Omental fat pad (tissue), 4 donors: Measurements from ENCODE around the gene IL1RAPL1. TPM values are rescaled to one million over a fixed set of nuclear protein-coding genes. Genes with fewer than 3 reads are reported as not detected.

ENCODE experiments used
- ATAC-seq: fragments of 150-250 bp; one replicate; pipeline ENCODE4 v1.9.1; 2016; ENCODE audit warnings: mild to moderate bottlenecking, moderate library complexity; ENCODE audit not compliant: low FRiP score
- DNase-seq: peaks from one replicate; pipeline ENCODE4 v3.0.0-alpha.2; 2019; ENCODE audit warnings: low spot score
- total RNA-seq, 4 donors: library from RNA; depleted of rRNA; stranded (reverse); fragments of >200 nt; gene quantifications; one replicate each; pipeline ENCODE4 v1.1.0, GENCODE V29; 2016
- TF ChIP-seq, protein P1 (sequence below), 3 donors: fragments of 450-650 bp; IDR thresholded peaks; one replicate each; pipeline ENCODE4 v1.5.1; 2016 to 2017; ENCODE audit warnings: antibody characterized with exemption in 3 of 3, mild to moderate bottlenecking in 3 of 3, moderate library complexity in 2 of 3

IL1RAPL1 gene
- total RNA-seq, 4 donors from 2014 or later, result 0.13 to 0.93 (median 0.42) TPM

- DNase-seq (no peak), ATAC-seq (no peak)
- TF ChIP-seq, protein P1, sequence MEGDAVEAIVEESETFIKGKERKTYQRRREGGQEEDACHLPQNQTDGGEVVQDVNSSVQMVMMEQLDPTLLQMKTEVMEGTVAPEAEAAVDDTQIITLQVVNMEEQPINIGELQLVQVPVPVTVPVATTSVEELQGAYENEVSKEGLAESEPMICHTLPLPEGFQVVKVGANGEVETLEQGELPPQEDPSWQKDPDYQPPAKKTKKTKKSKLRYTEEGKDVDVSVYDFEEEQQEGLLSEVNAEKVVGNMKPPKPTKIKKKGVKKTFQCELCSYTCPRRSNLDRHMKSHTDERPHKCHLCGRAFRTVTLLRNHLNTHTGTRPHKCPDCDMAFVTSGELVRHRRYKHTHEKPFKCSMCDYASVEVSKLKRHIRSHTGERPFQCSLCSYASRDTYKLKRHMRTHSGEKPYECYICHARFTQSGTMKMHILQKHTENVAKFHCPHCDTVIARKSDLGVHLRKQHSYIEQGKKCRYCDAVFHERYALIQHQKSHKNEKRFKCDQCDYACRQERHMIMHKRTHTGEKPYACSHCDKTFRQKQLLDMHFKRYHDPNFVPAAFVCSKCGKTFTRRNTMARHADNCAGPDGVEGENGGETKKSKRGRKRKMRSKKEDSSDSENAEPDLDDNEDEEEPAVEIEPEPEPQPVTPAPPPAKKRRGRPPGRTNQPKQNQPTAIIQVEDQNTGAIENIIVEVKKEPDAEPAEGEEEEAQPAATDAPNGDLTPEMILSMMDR (IDR thresholded peaks at IDR 0.05), result no peak
Observed at GRCh38 chrX:29890004-29890403, 1302.8 kb downstream of the IL1RAPL1 start.

DNA sequence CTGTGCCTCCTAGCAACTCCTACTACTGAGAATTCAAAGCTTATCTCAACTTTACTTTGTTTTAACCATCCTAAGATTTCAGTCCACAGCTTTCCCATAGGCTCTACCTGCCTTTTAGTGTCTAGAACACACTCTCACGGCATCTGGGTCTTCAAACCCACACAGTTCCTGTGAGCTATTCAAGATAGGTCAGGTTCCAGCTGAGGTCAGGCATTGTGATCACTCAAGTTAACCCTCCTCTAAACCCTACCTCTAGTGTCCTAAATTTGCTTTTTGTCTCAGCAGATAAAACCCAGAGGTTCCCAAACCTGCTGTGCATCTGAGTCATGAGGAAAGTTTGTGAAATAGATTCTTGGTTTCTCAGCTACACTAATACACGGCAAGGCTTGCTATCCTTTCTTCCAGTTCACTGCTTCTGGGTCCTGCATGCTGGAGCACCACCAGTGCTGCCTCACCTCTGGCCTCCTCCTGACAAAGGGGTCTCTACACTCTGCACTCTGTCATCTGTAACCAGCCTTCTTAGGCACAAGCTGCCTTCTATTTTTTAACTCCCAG lies 1303.5 kb downstream of the IL1RAPL1 start:
- TF ChIP-seq, protein P1 (IDR thresholded peaks at IDR 0.05), result no peak
- DNase-seq (no peak), ATAC-seq (no peak)

DNA sequence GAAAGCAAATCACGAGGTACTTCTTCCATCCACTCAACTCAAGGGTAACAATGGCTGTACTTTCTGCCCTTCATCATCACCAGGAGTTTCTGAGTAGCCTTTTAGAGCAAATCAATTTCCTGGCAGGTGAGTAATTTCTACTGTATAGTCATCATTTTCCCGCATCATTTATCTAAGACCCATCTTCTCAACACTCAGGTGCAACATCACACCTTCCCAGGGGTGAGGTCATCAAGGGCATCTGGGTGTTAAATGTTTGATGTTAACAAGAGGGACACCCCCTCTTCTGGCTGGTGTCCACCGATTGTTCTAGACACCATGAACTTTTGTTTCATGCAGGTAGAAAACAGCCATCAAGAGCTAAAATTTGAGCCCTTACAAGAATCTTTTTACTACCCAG lies 1314.8 kb downstream of the IL1RAPL1 start:
- DNase-seq (no peak), ATAC-seq (no peak)
- TF ChIP-seq, protein P1 (IDR thresholded peaks at IDR 0.05), result no peak

GRCh38 chrX:29903360-29903759 lies 1316.1 kb downstream of the IL1RAPL1 start:
- TF ChIP-seq, protein P1 (IDR thresholded peaks at IDR 0.05), result no peak
- no peak for ATAC-seq
- DNase-seq, result no peak

- DNase-seq (no peak), ATAC-seq (no peak)
- TF ChIP-seq, protein P1 (IDR thresholded peaks at IDR 0.05), result no peak
Observed at GRCh38 chrX:29911673-29912072, 1324.4 kb downstream of the IL1RAPL1 start.

DNA sequence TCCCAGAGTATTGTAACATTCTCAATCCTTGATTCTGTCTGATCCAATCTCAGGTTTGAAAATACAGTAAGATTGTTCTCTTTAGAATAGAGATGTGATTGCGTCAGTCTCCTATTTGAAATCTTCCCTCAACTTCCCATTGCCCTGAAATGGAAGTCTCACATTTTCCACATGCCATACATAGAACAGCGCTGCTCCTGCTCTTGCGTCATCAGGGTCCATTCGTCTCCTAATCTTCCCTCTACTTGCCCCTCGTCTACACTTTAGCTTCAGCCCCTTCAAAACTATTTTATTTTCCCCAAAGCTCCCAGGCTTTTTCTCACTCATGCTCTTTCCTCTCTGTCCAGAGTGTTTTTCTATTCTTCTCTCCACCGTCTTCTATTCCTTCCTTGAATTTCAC lies 1326.4 kb downstream of the IL1RAPL1 start:
- TF ChIP-seq, protein P1 (IDR thresholded peaks at IDR 0.05), result no peak
- ATAC-seq (no peak), DNase-seq (no peak)

DNA sequence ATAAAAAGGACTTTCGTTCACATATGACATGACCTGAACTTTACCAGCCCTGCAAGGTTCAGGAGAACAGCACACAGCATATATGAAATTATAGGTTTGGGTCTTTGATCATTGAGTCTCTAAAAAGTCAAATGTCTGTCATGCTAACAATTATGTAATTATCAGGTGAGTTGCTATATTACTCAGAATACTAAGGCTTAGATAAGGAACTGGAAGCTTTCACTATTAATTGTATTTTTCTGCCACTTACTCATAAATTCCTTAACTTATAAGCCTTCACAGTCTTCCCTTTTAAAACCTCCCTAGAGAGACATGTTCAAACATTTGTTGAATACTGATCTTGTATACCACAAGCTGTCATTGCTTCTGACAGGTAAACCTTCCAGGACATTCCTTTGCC lies 1335.4 kb downstream of the IL1RAPL1 start:
- DNase-seq (no peak), ATAC-seq (no peak)
- TF ChIP-seq, protein P1 (IDR thresholded peaks at IDR 0.05), result no peak
